ENCODE measurements around the gene MAST3.
A peak's percentile ranks its signal among the peaks of the same experiment; 100 is the strongest.

The MAST3 gene
- total RNA-seq, result 94.4 reads per million, percentile 81 among the genes with 10 or more reads in this experiment

GRCh38 chr19:18097217-18097992, at the start of gene MAST3:
Gene MAST3 (plus strand): TSS chr19:18097778. CDS start chr19:18097793, 15 bp downstream.
- DNase-seq, result peak; percentile 86

- DNase-seq, result no peak
Measured at GRCh38 chr19:18049385-18049784, 48.2 kb upstream of the MAST3 start.

GRCh38 chr19:18051887-18052286, 45.7 kb upstream of the MAST3 start:
- no peak for DNase-seq

- DNase-seq, result no peak
Measured at GRCh38 chr19:18053576-18054219, 43.9 kb upstream of the MAST3 start.

GRCh38 chr19:18055967-18056366, 41.6 kb upstream of the MAST3 start:
- DNase-seq, result no peak

GRCh38 chr19:18057557-18057956, 40.0 kb upstream of the MAST3 start:
- no peak for DNase-seq

GRCh38 chr19:18058208-18059009, 39.2 kb upstream of the MAST3 start:
- DNase-seq, result peak; percentile 80

GRCh38 chr19:18059297-18059696, 38.3 kb upstream of the MAST3 start:
- no peak for DNase-seq

- no peak for DNase-seq
Measured at GRCh38 chr19:18059902-18060301, 37.7 kb upstream of the MAST3 start.

GRCh38 chr19:18060472-18060871, 37.1 kb upstream of the MAST3 start:
- DNase-seq, result no peak

GRCh38 chr19:18062028-18062427, 35.5 kb upstream of the MAST3 start:
- DNase-seq, result no peak

GRCh38 chr19:18063463-18063862, 34.1 kb upstream of the MAST3 start:
- DNase-seq, result no peak

- DNase-seq, result no peak
Measured at GRCh38 chr19:18065173-18065495, 32.4 kb upstream of the MAST3 start.

- DNase-seq, result no peak
Measured at GRCh38 chr19:18068395-18068794, 29.2 kb upstream of the MAST3 start.

- no peak for DNase-seq
Measured at GRCh38 chr19:18069383-18069782, 28.2 kb upstream of the MAST3 start.

- no peak for DNase-seq
Measured at GRCh38 chr19:18070181-18070580, 27.4 kb upstream of the MAST3 start.

GRCh38 chr19:18072335-18072734, 25.2 kb upstream of the MAST3 start:
- no peak for DNase-seq

GRCh38 chr19:18073197-18073596, 24.4 kb upstream of the MAST3 start:
- no peak for DNase-seq

- no peak for DNase-seq
Measured at GRCh38 chr19:18074192-18074591, 23.4 kb upstream of the MAST3 start.

GRCh38 chr19:18083929-18084684, 13.5 kb upstream of the MAST3 start:
- DNase-seq, result no peak

- DNase-seq, result no peak
Measured at GRCh38 chr19:18085702-18086457, 11.7 kb upstream of the MAST3 start.

GRCh38 chr19:18086590-18087138, 10.9 kb upstream of the MAST3 start, which contains the start of gene IL12RB1:
Gene IL12RB1 (minus strand): TSS chr19:18086934. CDS start chr19:18086823, 111 bp downstream.
- peak; percentile 35 for DNase-seq

Data from effector CD4-positive, alpha-beta T cell (primary cell).